Muscle of leg (tissue), 11 donors: ENCODE data around the gene DENND4C. TPM values are rescaled to one million over a fixed set of nuclear protein-coding genes. Genes with fewer than 3 reads are reported as not detected.
"Not testable (repeated sequence)": the region's sequence is repeated elsewhere in the genome, so short reads cannot be mapped to it uniquely, and the experiment has no call there.

Experiments used
- DNase-seq: peaks from one replicate; pipeline ENCODE4 v3.0.0; 2013
- H3K27ac ChIP-seq: one replicate; pipeline ENCODE4 v1.5.1; 2013; ENCODE audit warnings: mild to moderate bottlenecking, low read length, control low read depth
- H3K27me3 ChIP-seq: one replicate; pipeline ENCODE4 v1.6.1; 2013; ENCODE audit warnings: low read length; ENCODE audit not compliant: control insufficient read depth, insufficient read depth
- H3K36me3 ChIP-seq: one replicate; pipeline ENCODE4 v1.6.1; 2013; ENCODE audit warnings: low read length; ENCODE audit not compliant: control insufficient read depth, insufficient read depth
- H3K4me1 ChIP-seq: one replicate; pipeline ENCODE4 v1.6.1; 2013; ENCODE audit warnings: low read length; ENCODE audit not compliant: control insufficient read depth, insufficient read depth
- H3K4me3 ChIP-seq: one replicate; pipeline ENCODE4 v1.5.1; 2013; ENCODE audit warnings: low read length, control low read depth
- H3K9me3 ChIP-seq: replicated peaks from 2 replicates; pipeline ENCODE4 v1.6.1; 2013; ENCODE audit warnings: low read depth, low read length; ENCODE audit not compliant: control insufficient read depth
- WGBS: methylation state at CpG from one replicate; pipeline ENCODE4 v1.1.5; 2013; ENCODE audit warnings: missing lambda C conversion rate; ENCODE audit not compliant: insufficient coverage; 5-methylcytosine and 5-hydroxymethylcytosine counted together
- polyA plus RNA-seq, 8 donors: library from polyadenylated mRNA; unstranded; fragments of 120-200 nt; gene quantifications; one replicate each; pipeline versions ENCODE4 v1.2.1 to v1.2.3, GENCODE V29; 2013; ENCODE audit warnings: inconsistent platforms in 1 of 8, low replicate concordance in 1 of 8; ENCODE audit not compliant: insufficient read length in 8 of 8, insufficient read depth in 1 of 8
- total RNA-seq: library from RNA; stranded (reverse); fragments of 120-200 nt; gene quantifications from one replicate; pipeline ENCODE4 v1.2.4, GENCODE V29; 2013

The DENND4C gene
- total and polyA plus RNA-seq, 9 donors: 19.0 to 38.4 (median 21.1) TPM

DNA sequence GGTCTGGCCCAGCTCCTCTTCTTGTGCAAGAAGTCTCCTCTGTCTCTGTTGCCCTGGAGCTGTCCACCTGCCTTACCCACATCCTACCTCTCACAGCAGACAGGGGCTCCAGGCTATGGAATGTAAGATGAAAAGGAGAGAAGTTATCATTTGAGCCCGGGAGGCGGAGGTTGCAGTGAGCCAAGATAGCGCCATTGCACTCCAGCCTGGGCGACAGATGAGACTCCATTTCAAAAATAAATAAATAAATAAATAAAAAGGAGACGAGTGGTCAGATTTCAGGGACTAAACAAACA, 37.5 kb upstream of the DENND4C start:
- no CpG with 5 or more reads among the region's 5 CpGs for WGBS
- Histone ChIP-seq H3K27me3 (no peaks in the 10 kb centered on the region), H3K4me1 (no peaks in the 10 kb centered on the region), H3K27ac (no peak overlapping the region), H3K4me3 (no peak overlapping the region), H3K36me3 (no peaks in the 10 kb centered on the region), H3K9me3 (no peaks in the 10 kb centered on the region)
- DNase-seq: no peak

DNA sequence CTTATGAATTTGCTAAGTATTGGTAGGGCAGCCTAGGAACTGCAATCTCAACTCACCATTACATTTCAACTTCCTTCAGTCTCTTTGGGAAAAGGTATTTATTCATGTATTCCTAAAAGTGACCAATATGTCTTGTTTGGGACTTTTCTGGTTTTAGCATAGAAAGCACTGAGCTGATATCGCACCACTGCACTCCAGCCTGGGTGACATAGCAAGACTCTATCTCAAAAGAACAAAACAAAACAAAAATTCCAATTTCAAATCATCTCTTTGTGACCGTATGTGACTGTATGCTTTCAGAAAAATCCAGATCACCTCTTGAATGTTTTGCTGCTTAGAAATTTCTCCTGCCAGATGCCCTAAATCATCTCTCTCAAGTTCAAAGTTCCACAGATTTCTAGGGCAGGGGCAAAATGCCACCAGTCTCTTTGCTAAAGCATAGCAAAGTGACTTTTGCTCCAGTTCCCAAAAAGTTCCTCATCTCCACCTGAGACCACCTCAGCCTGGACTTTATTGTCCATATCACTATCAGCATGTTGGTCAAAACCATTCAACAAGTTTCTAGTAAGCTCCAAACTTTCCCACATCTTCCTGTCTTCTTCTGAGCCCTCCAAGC, 37.0 kb upstream of the DENND4C start:
- 95% methylated on average over 2 of the region's 2 CpGs for WGBS
- H3K27ac ChIP-seq, H3K4me3 ChIP-seq, DNase-seq, H3K4me1 ChIP-seq, H3K9me3 ChIP-seq, H3K27me3 ChIP-seq, H3K36me3 ChIP-seq: not testable (repeated sequence)

- no peaks in the 10 kb centered on the region for H3K9me3 ChIP-seq
- H3K27me3 ChIP-seq: no peaks in the 10 kb centered on the region
- no peak for DNase-seq
- no CpG with 5 or more reads among the region's 1 CpG for WGBS
- no peaks in the 10 kb centered on the region for H3K36me3 ChIP-seq
- no peak overlapping the region for H3K27ac ChIP-seq
- H3K4me3 ChIP-seq: no peak overlapping the region
- no peaks in the 10 kb centered on the region for H3K4me1 ChIP-seq
Measured at GRCh38 chr9:19198406-19198805, 32.1 kb upstream of the DENND4C start.

DNA sequence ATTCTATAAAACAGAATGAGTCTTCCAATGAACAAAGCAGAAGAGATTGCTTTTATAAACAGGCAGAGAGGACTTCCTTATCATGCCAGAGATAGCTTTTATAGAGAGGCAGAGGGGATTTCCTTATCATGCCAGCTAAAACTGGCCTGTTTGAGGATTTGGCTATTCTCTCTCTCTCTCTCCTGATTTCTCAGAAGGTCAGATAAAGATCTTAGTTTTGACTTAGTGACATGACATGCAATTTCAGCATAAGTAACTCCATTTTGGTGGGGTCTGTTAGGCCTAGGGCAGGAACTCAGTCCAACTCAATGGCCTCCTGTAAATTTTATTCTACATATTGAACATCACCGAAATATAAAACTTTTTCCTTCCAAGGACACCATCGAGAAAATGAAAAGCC, 31.5 kb upstream of the DENND4C start:
- Histone ChIP-seq H3K4me3 (no peak overlapping the region), H3K9me3 (no peaks in the 10 kb centered on the region), H3K27me3 (no peaks in the 10 kb centered on the region), H3K36me3 (no peaks in the 10 kb centered on the region), H3K27ac (no peak overlapping the region), H3K4me1 (no peaks in the 10 kb centered on the region)
- WGBS: no CpG with 5 or more reads among the region's 2 CpGs
- no peak for DNase-seq

- 60% methylated on average over 1 of the region's 8 CpGs for WGBS
- DNase-seq: peak; percentile 91
Measured at GRCh38 chr9:19200229-19200628, 30.3 kb upstream of the DENND4C start.

DNA sequence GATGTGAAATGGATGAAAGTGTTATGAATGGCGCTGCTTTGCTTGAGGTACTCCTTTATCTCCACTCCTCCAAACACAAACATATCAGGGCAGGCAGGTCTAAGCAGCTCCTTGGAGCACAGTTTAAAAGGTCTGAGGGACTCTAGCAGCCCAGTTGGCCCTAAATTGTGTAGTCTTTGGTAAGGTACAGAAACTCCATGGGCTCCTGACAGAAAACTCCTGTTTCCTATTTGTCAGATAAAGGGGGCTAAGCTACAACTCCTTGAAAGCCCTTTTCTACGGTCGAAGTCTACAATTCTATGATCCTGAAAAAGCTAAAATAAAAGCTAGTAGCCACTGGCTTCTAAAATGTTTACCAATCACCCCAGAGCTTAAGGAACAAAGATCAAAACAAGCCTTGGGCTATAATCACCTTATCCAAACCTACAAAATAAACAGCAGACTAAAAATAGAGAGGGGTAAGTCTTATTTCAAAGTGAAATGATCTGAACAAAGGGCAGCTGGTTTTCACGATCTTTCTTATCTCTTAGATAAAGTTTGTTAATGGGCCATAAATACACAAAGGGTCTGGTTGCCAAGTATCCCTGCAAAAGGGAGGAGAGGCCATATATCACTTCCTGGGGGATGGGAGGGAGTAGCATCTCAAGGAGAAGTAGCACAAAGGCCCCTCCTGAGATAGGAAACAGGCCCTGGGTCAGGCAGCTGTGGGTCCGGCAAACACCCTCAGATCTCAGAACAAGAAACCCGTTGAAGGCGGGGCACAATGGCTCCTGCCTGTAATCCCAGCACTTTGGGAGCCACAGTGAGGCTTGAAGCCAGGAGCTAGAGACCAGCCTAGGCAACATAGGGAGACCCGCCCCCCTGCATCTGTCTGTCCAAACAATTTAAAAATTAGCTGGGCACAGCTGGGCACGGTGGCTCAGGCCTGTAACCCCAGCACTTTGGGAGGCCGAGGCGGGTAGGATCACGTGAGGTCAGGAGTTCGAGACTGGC, 28.3 kb upstream of the DENND4C start:
- Histone ChIP-seq H3K4me1 (no peaks in the 10 kb centered on the region), H3K27ac (no peak overlapping the region), H3K36me3 (no peaks in the 10 kb centered on the region), H3K4me3 (no peak overlapping the region), H3K27me3 (no peaks in the 10 kb centered on the region), H3K9me3 (no peaks in the 10 kb centered on the region)
- 68% methylated on average over 7 of the region's 13 CpGs for WGBS
- DNase-seq: no peak

More at GRCh38 chr9:19200229-19200628, 30.3 kb upstream of the DENND4C start:
- Histone ChIP-seq H3K4me3 (no peak overlapping the region), H3K36me3 (no peaks in the 10 kb centered on the region), H3K27ac (no peak overlapping the region), H3K4me1 (no peaks in the 10 kb centered on the region), H3K9me3 (no peaks in the 10 kb centered on the region), H3K27me3 (no peaks in the 10 kb centered on the region)

DNA sequence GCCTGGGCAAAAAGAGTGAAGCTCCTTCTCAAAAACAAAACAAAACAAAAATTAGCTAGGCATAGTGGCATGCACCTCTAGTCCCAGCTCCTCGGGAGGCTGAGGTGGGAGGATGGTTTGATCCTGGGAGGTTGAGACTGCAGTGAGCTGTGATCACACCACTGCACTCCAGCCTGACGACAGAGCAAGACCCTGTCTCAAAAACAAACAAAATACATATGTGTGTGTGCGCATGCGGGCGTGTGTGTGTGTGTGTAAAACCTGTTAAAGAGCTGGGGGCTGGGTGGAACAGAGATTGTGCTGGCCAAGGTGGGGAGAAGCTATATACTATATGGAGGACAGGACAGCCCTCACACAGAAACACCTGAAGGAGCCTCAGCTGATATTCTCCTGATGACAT, 27.4 kb upstream of the DENND4C start:
- Histone ChIP-seq H3K4me3 (no peak overlapping the region), H3K27ac (no peak overlapping the region), H3K36me3 (no peaks in the 10 kb centered on the region), H3K9me3 (no peaks in the 10 kb centered on the region), H3K27me3 (no peaks in the 10 kb centered on the region), H3K4me1 (no peaks in the 10 kb centered on the region)
- DNase-seq: no peak
- no CpG with 5 or more reads among the region's 5 CpGs for WGBS

- Histone ChIP-seq H3K4me1 (no peaks in the 10 kb centered on the region), H3K4me3 (no peak overlapping the region), H3K27me3 (no peaks in the 10 kb centered on the region), H3K9me3 (no peaks in the 10 kb centered on the region), H3K36me3 (no peaks in the 10 kb centered on the region), H3K27ac (no peak overlapping the region)
- 86% methylated on average over 1 of the region's 1 CpG for WGBS
- no peak for DNase-seq
Measured at GRCh38 chr9:19208653-19209052, 21.8 kb upstream of the DENND4C start.

GRCh38 chr9:19209188-19209587, 21.3 kb upstream of the DENND4C start:
- no peaks in the 10 kb centered on the region for H3K9me3 ChIP-seq
- no peak overlapping the region for H3K4me3 ChIP-seq
- DNase-seq: no peak
- no peaks in the 10 kb centered on the region for H3K4me1 ChIP-seq
- no CpG with 5 or more reads among the region's 4 CpGs for WGBS
- no peak overlapping the region for H3K27ac ChIP-seq
- H3K36me3 ChIP-seq: no peaks in the 10 kb centered on the region
- H3K27me3 ChIP-seq: no peaks in the 10 kb centered on the region

GRCh38 chr9:19213823-19214222, 16.7 kb upstream of the DENND4C start:
- no peak overlapping the region for H3K27ac ChIP-seq
- no peak overlapping the region for H3K4me3 ChIP-seq
- no peaks in the 10 kb centered on the region for H3K36me3 ChIP-seq
- H3K27me3 ChIP-seq: no peaks in the 10 kb centered on the region
- no peaks in the 10 kb centered on the region for H3K4me1 ChIP-seq
- DNase-seq: no peak
- no peaks in the 10 kb centered on the region for H3K9me3 ChIP-seq
- no CpG with 5 or more reads among the region's 3 CpGs for WGBS
